ENCODE measurements around the gene TBC1D22A.

TBC1D22A gene

GRCh38 chr22:46856661-46857060, 94.2 kb downstream of the TBC1D22A start:
- Histone ChIP-seq H3K79me2 (ENCODE audit: insufficient read depth, low read length) (0 out of 2 replicates have a peak, but pooled peaks cover 2% of the 10 kb centered on the region), H3K27me3 (ENCODE audit: insufficient read depth, low read length) (no peaks in the 10 kb centered on the region), H3F3A (ENCODE audit: insufficient read depth, low read length) (no peaks in the 10 kb centered on the region), H3K9ac (ENCODE audit: low read length) (no peak overlapping the region), H3K4me1 (ENCODE audit: insufficient read depth, low read length, severe bottlenecking) (no peaks in the 10 kb centered on the region), H3K27ac (ENCODE audit: low read depth, low read length, poor library complexity, severe bottlenecking) (no peak overlapping the region), H3K4me2 (ENCODE audit: low read length) (no peak overlapping the region), H3K9me2 (ENCODE audit: low read depth, low read length) (no peaks in the 10 kb centered on the region), H2AFZ (ENCODE audit: low read length) (no peak overlapping the region), H3K9me3 (ENCODE audit: low read length) (no peaks in the 10 kb centered on the region), H3K4me3 (ENCODE audit: low read depth, low read length, poor library complexity, severe bottlenecking) (no peak overlapping the region), H3K36me3 (ENCODE audit: insufficient read depth, low read length) (peaks cover 7% of the 10 kb centered on the region; the same call in 1 of the 2 replicates), H4K20me1 (ENCODE audit: insufficient read depth, low read length) (no peaks in the 10 kb centered on the region)
- TF ChIP-seq EZH2 (IDR thresholded peaks at IDR 0.05; ENCODE audit: borderline replicate concordance, low read length) (no peak), CTCF (IDR thresholded peaks at IDR 0.05; ENCODE audit: low read length) (no peak)

GRCh38 chr22:46857142-46857884, 94.9 kb downstream of the TBC1D22A start:
- no peaks in the 10 kb centered on the region for H3K4me1 ChIP-seq (ENCODE audit: insufficient read depth, low read length, severe bottlenecking)
- H3K27me3 ChIP-seq (ENCODE audit: insufficient read depth, low read length): no peaks in the 10 kb centered on the region
- H3K36me3 ChIP-seq (ENCODE audit: insufficient read depth, low read length): peaks cover 7% of the 10 kb centered on the region; the same call in 1 of the 2 replicates
- H3K9ac ChIP-seq (ENCODE audit: low read length): no peak overlapping the region
- H3K79me2 ChIP-seq (ENCODE audit: insufficient read depth, low read length): 0 out of 2 replicates have a peak, but pooled peaks cover 2% of the 10 kb centered on the region
- TF ChIP-seq EZH2 (IDR thresholded peaks at IDR 0.05; ENCODE audit: borderline replicate concordance, low read length) (no peak), CTCF (IDR thresholded peaks at IDR 0.05; ENCODE audit: low read length) (no peak)
- H3F3A ChIP-seq (ENCODE audit: insufficient read depth, low read length): no peaks in the 10 kb centered on the region
- no peak overlapping the region for H2AFZ ChIP-seq (ENCODE audit: low read length)
- H3K27ac ChIP-seq (ENCODE audit: low read depth, low read length, poor library complexity, severe bottlenecking): no peak overlapping the region
- no peaks in the 10 kb centered on the region for H4K20me1 ChIP-seq (ENCODE audit: insufficient read depth, low read length)
- H3K9me2 ChIP-seq (ENCODE audit: low read depth, low read length): no peaks in the 10 kb centered on the region
- no peak overlapping the region for H3K4me2 ChIP-seq (ENCODE audit: low read length)
- H3K4me3 ChIP-seq (ENCODE audit: low read depth, low read length, poor library complexity, severe bottlenecking): no peak overlapping the region
- H3K9me3 ChIP-seq (ENCODE audit: low read length): no peaks in the 10 kb centered on the region

GRCh38 chr22:46857885-46858143, 95.4 kb downstream of the TBC1D22A start:
- no peaks in the 10 kb centered on the region for H3K27me3 ChIP-seq (ENCODE audit: insufficient read depth, low read length)
- H3K27ac ChIP-seq (ENCODE audit: low read depth, low read length, poor library complexity, severe bottlenecking): no peak overlapping the region
- H3K79me2 ChIP-seq (ENCODE audit: insufficient read depth, low read length): 0 out of 2 replicates have a peak, but pooled peaks cover 2% of the 10 kb centered on the region
- H3K36me3 ChIP-seq (ENCODE audit: insufficient read depth, low read length): peaks cover 4% of the 10 kb centered on the region; the same call in 1 of the 2 replicates
- no peaks in the 10 kb centered on the region for H3K9me3 ChIP-seq (ENCODE audit: low read length)
- no peak overlapping the region for H2AFZ ChIP-seq (ENCODE audit: low read length)
- H3K4me2 ChIP-seq (ENCODE audit: low read length): no peak overlapping the region
- H3K4me1 ChIP-seq (ENCODE audit: insufficient read depth, low read length, severe bottlenecking): no peaks in the 10 kb centered on the region
- no peaks in the 10 kb centered on the region for H3K9me2 ChIP-seq (ENCODE audit: low read depth, low read length)
- H4K20me1 ChIP-seq (ENCODE audit: insufficient read depth, low read length): no peaks in the 10 kb centered on the region
- no peaks in the 10 kb centered on the region for H3F3A ChIP-seq (ENCODE audit: insufficient read depth, low read length)
- H3K9ac ChIP-seq (ENCODE audit: low read length): no peak overlapping the region
- H3K4me3 ChIP-seq (ENCODE audit: low read depth, low read length, poor library complexity, severe bottlenecking): no peak overlapping the region
- TF ChIP-seq CTCF (IDR thresholded peaks at IDR 0.05; ENCODE audit: low read length) (no peak), EZH2 (IDR thresholded peaks at IDR 0.05; ENCODE audit: borderline replicate concordance, low read length) (no peak)
